ENCODE data around the gene EXD3.

The EXD3 gene

DNA sequence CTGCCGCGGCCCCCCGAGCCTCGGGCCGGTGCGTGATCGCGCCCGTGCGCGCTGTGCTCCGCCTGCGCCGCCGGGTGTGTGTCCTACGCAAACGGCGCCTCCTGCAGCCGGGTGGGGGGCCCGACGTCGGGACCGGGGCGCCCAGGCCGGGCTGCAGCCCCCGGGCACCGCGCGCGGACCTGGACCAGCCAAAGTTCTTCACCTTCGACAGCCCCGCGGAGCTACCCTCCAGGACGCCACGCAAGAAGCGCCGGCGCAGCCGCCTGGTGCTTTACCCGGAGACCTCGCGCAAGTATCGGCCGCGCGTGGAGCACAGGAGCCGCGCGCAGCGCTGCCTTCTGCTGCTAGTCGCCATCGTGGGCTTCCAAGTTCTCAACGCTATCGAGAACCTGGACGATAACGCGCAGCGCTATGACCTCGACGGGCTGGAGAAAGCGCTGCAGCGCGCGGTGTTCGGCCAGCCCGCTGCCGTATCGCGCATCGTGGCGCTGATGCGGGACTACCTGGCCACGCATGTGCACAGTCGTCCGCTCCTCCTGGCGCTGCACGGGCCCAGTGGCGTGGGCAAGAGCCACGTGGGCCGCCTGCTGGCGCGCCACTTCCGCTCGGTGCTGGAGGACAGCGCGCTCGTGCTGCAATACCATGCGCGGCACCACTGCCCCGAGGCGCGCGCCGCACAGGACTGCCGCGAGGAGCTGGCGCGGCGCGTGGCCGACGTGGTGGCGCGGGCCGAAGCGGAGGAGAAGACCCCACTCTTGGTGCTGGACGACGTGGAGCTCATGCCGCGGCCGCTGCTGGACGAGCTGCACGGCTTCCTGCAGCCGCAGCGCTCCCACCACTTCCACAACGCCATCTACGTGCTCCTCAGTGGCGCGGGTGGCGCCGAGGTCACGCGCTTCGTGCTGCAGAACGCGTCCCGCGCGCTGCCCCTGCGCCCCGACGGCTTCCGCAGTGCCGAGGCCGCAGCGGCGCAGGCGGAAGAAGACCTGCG, 143.9 kb downstream of the EXD3 start:
- no peak for DNase-seq

DNA sequence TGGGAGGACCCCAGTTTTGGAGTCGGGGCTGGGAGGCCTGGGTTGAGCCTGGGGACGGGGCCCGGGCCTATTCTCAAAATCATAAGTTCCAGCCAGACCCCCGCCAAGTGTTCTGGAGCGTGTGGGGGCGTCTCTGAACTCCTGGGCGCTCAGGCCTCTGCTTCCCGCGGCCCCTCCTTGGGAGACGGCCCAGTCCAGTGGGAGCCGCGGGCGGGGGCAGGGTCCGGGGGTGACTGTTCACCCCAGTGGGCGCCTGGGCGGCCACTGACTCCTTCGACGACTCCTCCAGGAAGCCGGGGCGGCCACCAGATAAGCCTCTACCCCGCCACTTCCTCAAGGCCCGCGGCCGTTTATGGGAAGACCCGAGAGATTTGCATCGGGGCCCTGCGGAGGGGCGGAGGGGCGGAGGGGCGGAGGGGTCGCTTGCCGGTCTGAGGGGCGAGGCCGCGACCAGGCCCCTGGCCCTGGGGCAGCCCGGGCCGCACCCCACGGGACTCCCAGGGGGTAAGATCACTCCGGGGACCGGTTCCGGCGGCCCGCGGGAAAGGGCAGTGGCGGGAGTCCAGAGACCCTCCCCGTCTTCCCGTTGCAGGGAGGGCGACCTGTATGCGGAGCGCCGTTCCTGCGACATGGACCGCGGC, 144.8 kb downstream of the EXD3 start:
- no peak for DNase-seq

DNA sequence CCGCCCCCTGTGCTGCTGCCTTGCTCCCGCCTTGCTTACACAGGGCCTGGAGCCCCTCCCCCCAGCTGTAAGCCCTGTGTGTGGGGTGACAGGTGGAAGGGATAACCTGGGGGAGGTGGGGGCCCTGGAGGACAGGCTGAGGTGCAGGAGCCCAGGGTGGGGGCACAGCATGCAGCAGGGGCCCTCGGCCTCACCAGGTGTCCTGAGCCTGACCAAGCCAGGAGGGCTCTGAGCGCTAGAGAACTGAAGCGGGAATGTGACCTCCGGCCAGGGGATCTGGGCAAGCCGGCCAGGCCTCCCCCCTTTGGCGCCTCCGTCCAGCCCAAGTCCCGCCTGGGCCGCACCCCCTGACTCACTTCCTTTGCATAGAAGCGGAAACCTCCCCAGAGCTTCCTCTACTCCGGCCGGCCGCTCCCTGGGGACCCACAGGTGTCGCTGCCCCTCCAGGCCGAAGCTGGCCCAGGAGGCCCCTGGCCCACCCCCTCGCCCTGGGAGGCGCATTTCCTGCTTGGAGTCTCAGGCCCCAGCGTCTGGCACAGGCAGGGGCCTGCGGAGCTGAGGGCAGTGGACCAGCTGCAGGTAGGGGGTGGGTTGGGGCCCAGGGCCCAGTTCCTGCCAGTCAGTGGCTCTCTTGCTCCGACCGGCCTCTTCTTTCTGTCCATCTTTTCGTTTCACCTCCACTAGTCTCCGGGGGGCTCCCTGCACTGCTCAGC, 145.5 kb downstream of the EXD3 start, which contains the start of gene TOR4A:
TSS of gene TOR4A (plus strand) at position 398 of the 713 bp plus-strand sequence. CDS start 964 bp downstream, outside the sequence.
- DNase-seq: peak; percentile 47

DNA sequence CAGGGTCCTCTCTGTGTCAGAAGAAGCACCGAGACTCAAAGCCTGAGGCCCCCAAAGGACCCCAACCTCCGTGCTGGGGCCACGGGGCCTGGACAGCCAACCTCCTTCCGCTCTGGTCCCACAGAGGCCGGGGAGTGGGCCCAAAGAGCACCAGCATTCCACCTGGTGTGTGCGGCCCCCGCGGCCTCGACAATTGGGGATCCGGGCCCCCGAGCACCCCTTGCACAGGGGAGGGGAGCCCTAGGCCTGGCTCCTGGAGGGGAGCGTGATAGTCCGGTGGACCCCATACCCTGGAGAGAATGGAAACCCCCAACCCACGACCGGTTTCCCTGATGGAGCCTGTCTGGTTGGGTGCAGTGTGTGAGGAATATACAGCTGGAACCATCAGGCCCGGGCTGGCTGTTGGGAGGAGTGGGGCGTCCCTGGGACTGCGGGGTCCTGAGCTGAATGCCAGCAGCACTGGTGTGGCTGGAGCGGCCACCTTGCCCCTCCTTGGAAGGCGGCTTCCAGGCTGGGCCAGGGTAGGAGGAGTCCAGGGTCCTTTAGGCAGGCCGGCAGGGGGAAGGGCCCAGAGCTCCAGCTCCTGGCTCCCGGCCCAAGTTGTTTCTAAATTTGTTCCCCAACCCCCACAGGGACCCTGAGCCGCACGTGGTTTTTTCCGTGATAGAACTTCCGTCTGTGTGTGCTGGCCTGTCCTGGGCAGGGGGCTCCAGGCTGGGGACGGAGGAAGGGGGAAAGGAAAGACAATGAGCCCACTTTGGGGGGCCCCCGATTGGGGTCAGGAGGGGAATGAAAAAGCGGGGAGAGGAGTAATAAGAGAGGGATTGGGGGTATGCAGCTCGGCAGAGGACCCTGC, 146.3 kb downstream of the EXD3 start:
- peak; percentile 70 for DNase-seq

DNA sequence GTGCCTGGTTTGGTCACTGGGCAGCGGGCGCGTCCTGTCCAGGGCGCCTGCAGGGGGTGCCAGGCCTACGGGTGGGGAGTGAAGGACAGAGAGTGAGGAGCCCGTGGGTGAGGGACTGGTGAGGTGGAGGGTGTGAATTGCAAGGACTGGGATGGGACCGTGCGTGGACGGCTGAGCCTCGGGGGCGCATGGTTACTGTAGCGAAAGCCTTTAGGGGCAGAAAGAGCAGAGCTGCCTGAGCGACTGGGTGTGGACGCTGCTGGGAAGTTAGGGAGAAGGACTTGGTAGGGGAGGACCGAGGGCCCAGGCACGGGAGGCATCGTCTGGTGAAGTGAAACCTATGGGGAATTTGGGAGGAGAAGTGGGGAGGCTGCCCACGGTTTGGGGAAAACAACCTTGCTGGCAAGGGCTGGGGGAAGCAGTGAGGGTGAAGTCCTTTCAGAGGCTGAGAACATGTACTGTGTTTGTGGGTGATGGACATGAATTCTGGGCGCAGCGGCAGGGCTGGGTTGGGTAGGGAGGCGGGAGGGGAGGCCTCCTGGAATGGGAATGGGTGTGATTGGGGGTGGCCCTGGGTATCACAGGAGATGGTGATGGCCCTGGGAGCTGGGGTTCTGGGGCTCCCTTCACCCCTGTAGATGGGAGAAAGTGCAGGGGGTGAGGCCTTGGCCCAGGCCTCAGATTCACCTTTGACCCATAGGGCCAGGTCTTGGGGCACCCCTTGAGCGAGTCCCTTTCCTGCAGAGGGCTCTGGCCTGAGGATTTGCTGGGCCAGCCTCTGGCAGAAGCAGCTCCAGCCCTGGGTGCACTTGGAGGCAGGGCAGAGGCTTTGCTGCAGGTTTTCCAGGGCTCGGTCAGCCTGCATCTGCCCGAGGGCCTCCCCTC, 147.1 kb downstream of the EXD3 start:
- DNase-seq: no peak

DNA sequence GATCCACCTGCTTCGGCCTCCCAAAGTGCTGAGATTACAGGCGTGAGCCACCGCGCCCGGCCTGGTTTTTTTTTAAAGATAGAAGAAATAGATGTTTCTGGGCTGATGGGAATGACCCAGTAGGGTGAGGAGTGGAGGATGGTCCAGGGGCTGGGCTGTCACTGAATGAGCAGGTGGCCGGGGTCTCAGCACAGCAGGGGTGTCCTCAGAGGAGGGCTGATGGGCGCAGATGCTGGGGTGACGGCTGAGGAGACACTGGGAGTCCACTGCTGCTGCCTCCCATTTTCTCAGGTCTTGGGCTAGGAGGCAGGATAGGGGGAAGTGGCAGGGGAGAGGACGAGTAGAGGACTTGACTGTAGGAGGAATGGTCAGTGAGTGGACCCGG, 147.8 kb downstream of the EXD3 start:
- no peak for DNase-seq

DNA sequence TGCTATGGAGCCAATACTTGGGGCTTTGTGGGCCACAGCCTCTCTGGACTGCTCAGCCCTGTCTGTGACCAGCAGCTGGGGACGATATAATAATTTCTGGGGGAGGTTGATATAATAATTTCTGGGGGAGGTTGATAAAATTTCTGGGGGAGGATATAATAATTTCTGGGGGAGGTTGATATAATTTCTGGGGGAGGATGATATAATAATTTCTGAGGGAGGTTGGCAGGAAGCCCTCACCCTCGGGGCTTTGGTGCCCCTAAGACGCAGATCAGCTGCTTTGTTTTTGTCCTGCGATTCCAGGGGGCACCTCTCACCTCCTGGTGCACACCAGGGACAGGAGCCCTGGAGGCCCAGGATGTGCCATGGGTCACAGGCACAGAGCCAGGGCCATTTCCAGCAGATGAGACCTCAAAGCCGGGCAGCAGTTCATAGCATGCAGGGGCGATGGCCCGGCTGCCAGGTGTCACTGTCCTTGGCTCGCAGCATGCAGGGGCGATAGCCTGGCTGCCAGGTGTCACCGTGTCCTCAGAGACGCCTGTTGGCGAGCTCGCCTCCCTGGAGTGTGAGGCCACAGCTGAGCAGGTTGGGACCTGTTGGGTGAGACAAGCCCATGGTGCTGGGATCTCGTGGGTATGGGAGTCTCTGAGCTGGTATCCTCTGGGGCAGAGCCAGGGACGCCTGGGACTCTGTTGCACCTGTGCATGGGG, 149.2 kb downstream of the EXD3 start:
- peak; percentile 75 for DNase-seq

DNA sequence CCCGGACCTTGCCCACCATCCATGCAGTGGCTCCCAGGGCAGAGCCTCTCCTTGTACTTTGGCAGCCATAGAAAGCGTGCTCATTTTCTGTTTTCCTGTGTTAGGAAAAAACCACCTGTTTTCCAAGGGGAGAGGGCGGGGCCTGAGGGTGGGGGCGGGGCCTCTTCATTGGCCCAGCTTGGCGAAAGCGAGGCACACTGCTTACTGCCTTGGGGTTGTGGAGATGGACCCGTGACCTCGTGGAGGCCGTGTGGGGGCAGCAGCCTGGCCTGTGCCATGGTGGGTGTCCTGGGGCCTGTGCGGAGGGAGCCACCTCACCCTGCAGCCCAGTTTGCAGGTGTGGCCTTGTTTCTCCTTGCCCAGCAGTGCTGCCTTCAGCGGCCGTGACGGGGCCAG, 149.9 kb downstream of the EXD3 start:
- no peak for DNase-seq

DNA sequence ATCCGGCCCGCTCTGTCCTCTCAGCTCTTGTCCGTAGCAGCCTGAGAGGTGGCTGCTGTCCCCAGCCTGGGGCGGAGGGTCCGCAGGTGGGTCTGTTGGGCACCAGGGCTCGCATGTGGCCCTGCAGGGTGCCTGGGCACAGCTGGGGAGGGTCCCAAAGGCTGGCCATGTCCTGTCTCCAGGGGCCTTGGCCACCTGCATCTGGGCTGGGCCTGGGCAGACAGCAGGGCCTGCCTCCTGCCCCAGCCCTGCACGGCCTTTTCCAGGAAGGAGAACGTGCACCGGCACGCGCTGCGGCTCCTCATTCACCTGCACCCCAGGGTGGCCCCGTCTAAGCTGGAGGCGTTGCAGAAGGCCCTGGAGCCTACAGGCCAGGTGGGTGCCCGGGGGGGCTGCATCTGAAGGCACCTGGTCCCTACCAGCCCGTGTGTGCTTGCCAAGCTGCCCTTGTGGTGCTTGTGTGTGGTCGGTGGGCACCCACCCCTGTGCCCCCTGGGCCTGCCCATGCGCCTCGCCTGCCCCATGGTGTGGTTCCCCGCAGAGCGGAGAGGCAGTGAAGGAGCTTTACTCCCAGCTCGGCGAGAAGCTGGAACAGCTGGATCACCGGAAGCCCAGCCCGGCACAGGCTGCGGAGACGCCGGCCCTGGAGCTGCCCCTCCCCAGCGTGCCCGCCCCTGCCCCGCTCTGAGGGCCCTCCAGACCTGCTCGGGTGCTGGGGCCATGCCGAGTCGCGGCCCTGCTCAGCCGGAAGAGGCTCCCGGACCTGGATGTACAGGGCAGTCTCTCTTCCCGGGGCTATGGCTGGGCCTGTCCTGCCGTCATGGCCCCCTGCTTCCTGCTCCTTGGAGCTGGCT, 150.5 kb downstream of the EXD3 start:
- DNase-seq: no peak

DNA sequence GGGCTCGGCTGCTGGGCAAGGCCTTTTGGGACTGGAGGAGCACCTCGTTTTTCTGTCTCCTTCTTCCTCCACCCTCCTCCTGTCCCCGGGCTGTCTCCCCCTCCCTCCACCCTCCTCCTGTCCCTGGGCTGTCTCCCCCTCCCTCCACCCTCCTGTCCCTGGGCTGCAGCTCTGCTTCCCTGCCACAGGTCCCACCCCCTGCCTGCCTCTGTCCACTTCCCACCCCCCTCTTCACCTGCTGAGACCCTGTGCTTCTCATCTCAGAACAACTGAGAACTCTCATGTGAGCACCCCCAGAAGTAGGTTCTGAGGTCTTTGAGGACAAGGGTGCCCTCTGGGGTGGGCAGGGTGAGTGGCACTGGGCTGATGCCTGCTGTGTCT, 151.3 kb downstream of the EXD3 start:
- no peak for DNase-seq

DNA sequence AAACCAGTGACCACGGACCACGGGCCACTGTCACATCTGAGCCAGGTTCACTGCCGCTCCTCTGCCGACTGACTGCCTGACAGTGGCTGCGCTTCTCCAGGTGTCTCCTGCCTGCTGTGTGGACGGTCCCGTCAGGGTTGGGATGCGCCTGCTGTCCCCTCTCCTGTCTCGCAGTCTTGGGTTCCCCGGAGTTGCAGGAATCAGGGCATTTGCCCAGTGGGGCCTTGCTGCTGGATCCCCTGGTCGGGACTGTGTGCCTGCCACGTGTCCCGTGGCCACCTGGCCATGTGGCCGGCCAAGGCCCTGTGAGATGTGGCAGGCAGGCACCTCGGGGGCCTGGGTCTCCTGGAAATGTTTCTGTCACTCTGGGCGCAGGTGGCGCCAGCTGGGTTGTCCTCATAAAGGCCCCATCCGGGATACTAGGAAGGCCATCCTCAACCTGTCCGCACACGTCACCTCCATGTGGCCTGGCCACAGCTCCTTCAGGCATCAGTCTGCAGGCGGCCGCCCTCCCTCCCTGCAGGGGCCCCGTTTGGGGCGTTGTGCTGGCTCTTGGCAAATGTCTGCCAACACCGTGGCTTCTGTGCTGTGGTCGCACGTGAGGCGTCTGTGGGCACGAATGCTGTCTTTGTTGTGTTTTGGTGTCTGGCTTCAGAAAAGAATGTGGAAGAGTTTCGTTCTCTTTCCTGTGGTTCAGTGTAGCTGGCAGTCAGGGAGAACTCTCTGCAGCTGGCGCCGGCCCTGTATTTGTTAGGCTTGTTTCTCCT, 151.8 kb downstream of the EXD3 start:
- DNase-seq: no peak

DNA sequence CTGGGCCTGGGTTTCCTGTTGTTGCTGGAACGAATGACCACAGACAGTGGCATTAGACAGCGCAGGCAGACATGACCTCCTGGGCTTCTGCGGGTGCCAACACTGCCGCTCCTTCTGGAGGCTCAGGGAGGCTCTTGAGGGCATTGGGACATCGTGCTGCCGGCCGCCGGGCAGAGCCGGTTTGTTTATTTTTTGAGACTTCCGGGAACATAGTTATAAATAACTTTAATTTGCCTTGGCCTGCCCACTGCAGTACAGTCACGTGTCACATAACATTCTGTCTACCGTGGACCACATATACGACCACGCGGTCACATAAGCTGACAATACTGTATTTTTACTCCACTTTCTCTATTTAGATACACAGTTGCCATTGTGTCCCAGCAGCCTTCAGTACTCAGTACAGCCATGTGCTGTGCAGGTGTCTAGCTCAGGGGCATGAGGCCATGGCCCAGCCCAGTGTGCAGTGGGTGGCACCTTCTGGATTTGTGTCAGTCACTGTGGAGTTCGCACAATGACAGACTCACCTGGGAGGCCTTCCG, 153.7 kb downstream of the EXD3 start:
- no peak for DNase-seq

DNA sequence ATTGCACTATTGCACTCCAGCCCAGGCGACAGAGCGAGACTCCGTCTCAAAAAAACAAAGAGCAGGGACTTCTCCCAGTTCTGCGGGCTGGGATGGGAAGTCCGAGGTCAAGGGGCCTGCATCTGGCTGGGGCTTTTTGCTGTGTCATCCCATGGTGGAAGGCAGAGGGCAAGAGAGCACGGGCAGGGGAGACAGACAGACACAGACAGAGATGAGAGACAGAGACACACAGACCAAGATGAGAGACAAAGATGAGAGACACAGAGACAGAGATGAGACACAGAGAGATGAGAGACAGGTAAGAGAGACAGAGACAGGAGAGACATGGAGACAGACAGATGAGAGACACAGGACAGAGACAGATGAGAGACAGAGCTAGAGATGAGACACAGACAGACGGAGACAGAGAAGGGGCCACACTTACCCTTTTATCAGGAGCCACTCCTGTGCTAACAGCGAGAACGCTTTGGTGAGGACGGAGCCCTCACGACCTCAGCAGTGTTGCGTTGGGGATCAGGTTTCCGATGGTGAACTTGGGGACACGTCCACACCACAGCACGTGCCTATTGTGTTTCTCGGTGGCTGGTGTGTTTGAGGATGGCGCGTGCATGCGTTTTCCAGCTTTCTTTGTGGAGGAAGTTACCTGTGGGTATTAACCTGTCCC, 154.3 kb downstream of the EXD3 start:
- no peak for DNase-seq

DNA sequence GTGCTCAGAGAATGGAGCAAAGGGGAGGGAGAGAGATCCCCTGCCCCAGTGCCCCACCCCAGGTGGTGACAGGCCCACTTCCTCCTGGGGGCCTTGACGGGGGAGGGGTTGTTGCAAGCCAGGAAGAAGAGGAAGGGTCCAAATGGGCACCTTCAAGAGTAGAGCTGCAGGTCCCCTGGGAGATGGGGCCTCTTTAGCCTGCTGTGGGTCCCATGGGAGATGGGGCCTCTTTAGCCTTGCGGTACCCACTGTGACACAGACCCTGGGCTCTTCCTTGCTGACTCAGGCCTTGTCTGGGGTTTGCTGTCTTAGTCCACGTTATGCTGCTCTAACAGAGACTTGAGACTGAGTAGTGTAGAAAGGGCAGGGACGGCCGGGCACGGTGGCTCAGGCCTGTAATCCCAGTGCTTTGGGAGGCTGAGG, 155.0 kb downstream of the EXD3 start:
- no peak for DNase-seq

DNA sequence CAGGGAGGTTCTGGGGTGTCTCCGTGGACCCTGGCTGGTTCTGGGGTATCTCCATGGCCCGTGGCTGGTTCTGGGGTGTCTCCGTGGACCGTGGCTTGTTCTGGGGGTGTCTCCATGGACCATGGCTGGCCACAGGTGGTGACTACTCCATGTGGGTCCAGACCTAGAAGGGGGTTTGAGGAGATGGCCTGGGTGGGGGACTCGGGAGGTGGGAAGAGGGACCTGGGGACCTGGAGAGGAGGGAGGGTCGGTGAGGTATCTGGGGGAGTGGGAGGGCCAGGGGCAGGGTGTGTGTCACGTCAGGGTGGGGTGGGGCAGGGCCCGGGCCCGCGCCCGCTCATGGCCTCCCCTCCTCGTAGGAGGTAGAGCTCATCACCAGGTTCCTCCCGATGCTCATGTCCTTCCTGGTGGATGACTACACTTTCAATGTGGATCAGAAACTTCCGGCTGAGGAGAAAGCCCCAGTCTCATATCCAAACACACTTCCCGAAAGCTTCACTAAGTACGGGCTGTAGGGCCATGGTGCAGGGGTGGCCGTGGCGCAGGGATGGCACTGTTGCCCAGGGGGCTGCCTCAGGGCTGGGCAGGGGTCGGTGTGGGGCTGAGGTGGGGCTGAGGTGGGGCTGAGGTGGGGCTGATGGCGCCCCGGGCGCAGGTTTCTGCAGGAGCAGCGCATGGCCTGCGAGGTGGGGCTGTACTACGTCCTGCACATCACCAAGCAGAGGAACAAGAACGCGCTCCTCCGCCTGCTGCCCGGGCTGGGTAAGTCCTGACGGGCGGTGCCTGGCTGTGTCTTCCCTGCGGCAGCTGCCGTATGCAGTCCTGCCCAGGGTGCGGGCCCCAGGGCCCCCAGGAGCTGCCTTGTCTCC, 156.1 kb downstream of the EXD3 start:
- no peak for DNase-seq

DNA sequence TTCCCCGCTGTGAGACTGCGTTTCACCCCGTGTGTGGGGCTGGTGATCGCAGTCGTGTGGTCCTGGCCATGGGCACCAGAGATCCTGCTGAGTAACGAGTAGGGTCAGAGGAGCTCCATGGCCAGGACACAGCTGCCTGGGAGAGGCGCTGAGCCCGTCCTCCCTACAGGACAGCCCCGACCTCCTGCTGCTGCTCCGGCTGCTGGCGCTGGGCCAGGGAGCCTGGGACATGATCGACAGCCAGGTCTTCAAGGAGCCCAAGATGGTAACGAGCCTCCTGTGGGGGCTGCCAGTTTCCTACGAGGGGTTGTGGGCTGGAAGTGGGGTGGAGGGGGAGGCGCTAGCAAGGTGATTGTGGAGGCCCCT, 156.8 kb downstream of the EXD3 start:
- DNase-seq: no peak

DNA sequence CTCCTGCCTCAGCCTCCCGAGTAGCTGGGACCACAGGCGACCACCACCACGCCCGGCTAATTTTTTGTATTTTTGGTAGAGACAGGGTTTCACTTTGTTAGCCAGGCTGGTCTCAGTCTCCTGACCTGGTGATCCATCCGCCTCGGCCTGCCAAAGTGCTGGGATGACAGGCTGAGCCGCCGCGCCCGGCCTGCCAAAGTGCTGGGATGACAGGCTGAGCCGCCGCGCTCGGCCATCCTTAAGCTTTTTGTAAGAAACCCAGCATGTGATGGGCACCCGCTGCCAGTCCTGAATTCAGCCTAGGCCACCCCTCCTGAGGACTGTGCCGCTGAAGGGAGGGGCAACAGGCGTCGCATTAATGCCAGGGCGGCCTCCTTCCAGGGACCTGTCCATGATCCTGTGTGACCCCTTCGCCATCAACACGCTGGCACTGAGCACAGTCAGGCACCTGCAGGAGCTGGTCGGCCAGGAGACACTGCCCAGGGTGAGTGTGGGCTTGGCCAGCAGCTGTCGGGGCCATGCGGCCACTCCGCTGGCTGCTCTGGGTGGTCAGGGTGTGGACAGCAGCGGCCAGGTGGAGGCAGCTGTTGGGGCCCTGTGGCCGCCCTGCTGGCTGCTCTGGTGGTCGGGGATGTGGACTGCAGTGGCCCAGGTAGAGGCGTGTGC, 157.3 kb downstream of the EXD3 start:
- DNase-seq: no peak
